Natural killer cell (primary cell): ENCODE results near the gene ATP6V1G2. TPM values are rescaled to one million over a fixed set of nuclear protein-coding genes. Genes with fewer than 3 reads are reported as not detected.
"Not testable (repeated sequence)": the region's sequence is repeated elsewhere in the genome, so short reads cannot be mapped to it uniquely, and the experiment has no call there.

Source experiments
- ATAC-seq, 3 donors: fragments of 150-1000 bp in 2 of 3; fragments of 200-7000 bp in 1 of 3; cut with Tn5 transposase; 1 replicate in 1 of 3; 2 replicates in 2 of 3; pipeline ENCODE4 v1.10.0; 2021; ENCODE audit warnings: mild to moderate bottlenecking in 2 of 3, moderate library complexity in 2 of 3
- DNase-seq, 2 donors: peaks; one replicate each; pipeline versions ENCODE4 v3.0.0 to v3.0.0-alpha.2; 2013 to 2021; ENCODE audit warnings: mixed read lengths in 1 of 2
- H3K27ac ChIP-seq: one replicate; pipeline ENCODE4 v1.5.1; 2013; ENCODE audit warnings: mild to moderate bottlenecking, low read length
- H3K27me3 ChIP-seq: one replicate; pipeline ENCODE4 v1.6.1; 2013; ENCODE audit warnings: low read length; ENCODE audit not compliant: control insufficient read depth, insufficient read depth
- H3K36me3 ChIP-seq: one replicate; pipeline ENCODE4 v1.6.1; 2013; ENCODE audit warnings: low read length; ENCODE audit not compliant: control insufficient read depth, insufficient read depth
- H3K4me1 ChIP-seq: one replicate; pipeline ENCODE4 v1.6.1; 2013; ENCODE audit warnings: low read length; ENCODE audit not compliant: control insufficient read depth, insufficient read depth
- H3K4me3 ChIP-seq: one replicate; pipeline ENCODE4 v1.5.1; 2013; ENCODE audit warnings: low read length
- H3K9me3 ChIP-seq: one replicate; pipeline ENCODE4 v1.6.1; 2013; ENCODE audit warnings: low read length; ENCODE audit not compliant: control insufficient read depth, insufficient read depth
- H3K27ac Mint-ChIP-seq, 2 donors: one replicate each; pipeline ENCODE4 v1.8.0; 2022; ENCODE audit warnings: mild to moderate bottlenecking in 2 of 2, mixed read lengths in 2 of 2, moderate library complexity in 1 of 2
- H3K27me3 Mint-ChIP-seq, 2 donors: one replicate each; pipeline ENCODE4 v1.8.0; 2022; ENCODE audit warnings: low read depth in 2 of 2, mixed read lengths in 2 of 2
- H3K36me3 Mint-ChIP-seq: one replicate; pipeline ENCODE4 v1.8.0; 2022; ENCODE audit warnings: mixed read lengths
- H3K4me1 Mint-ChIP-seq, 2 donors: one replicate each; pipeline ENCODE4 v1.8.0; 2022; ENCODE audit warnings: mixed read lengths in 2 of 2
- H3K4me3 Mint-ChIP-seq: one replicate; pipeline ENCODE4 v1.8.0; 2022; ENCODE audit warnings: mild to moderate bottlenecking, moderate library complexity, mixed read lengths
- H3K9me3 Mint-ChIP-seq, 2 donors: one replicate each; pipeline ENCODE4 v1.8.0; 2022; ENCODE audit warnings: mixed read lengths in 2 of 2
- CTCF ChIP-seq: fragments of 200-600 bp; IDR thresholded peaks from one replicate; pipeline ENCODE4 v1.8.0; 2022; ENCODE audit warnings: antibody characterized with exemption
- whole genome bisulfite sequencing: methylation state at CpG from one replicate; pipeline ENCODE4 v1.1.7; 2013; ENCODE audit warnings: missing lambda C conversion rate; ENCODE audit not compliant: insufficient coverage; 5-methylcytosine and 5-hydroxymethylcytosine counted together
- intact Hi-C: fragments of 100-400 bp; cut with micrococcal nuclease; formaldehyde crosslinking; loops from one replicate; pipeline ENCODE4 v1.14.2; 2022
- total RNA-seq, 4 donors: library from RNA; stranded (reverse); fragments of 120-200 nt in 1 of 4; gene quantifications; one replicate each; pipeline versions ENCODE4 v1.2.3 to v1.2.4, GENCODE V29; 2013 to 2022

The ATP6V1G2 gene
- total RNA-seq, 3 donors from 2014 or later (not counting 1 experiment from before 2014, with no cell fraction given): 1.0 to 2.5 (median 2.1) TPM

GRCh38 chr6:31525553-31525931 is 20.9 kb downstream of the ATP6V1G2 start:
- 84% methylated on average over 7 of the region's 8 CpGs for WGBS
- H3K4me3 Mint-ChIP-seq: no peak overlapping the region
- Histone ChIP-seq H3K27me3 (no peaks in the 10 kb centered on the region), H3K4me3 (no peak overlapping the region), H3K36me3 (peaks cover 11% of the 10 kb centered on the region), H3K27ac (no peak overlapping the region), H3K9me3 (no peaks in the 10 kb centered on the region), H3K4me1 (no peaks in the 10 kb centered on the region)
- no peaks in the 10 kb centered on the region for H3K9me3 Mint-ChIP-seq
- no peak for DNase-seq
- H3K36me3 Mint-ChIP-seq: peaks cover 3% of the 10 kb centered on the region
- peaks cover 1 to 6% of the 10 kb centered on the region in 2 donors for H3K4me1 Mint-ChIP-seq
- H3K27ac Mint-ChIP-seq: no peak overlapping the region
- no peak for TF ChIP-seq CTCF
- intact Hi-C loops: no loop called here
- no peaks in the 10 kb centered on the region for H3K27me3 Mint-ChIP-seq
- ATAC-seq: no peak

GRCh38 chr6:31521835-31522234 is 24.6 kb downstream of the ATP6V1G2 start:
- DNase-seq (no peak), ATAC-seq (no peak)
- Histone ChIP-seq H3K27me3 (peaks cover 4% of the 10 kb centered on the region), H3K9me3 (no peaks in the 10 kb centered on the region), H3K4me1 (no peaks in the 10 kb centered on the region), H3K36me3 (no peaks in the 10 kb centered on the region), H3K27ac (no peak overlapping the region), H3K4me3 (no peak overlapping the region)
- intact Hi-C loops: no loop called here
- WGBS: 86% methylated on average over 3 of the region's 3 CpGs
- TF ChIP-seq CTCF: no peak
- Mint-ChIP-seq H3K36me3 (no peaks in the 10 kb centered on the region), H3K4me3 (no peak overlapping the region), H3K9me3 (no peaks in the 10 kb centered on the region), H3K4me1 (no peaks in the 10 kb centered on the region), H3K27ac (no peak overlapping the region), H3K27me3 (no peaks in the 10 kb centered on the region)

- H3K27ac Mint-ChIP-seq: peak overlapping the region in 1 of 2 donors; percentile 25
- intact Hi-C loops: no loop called here
- H3K4me1 Mint-ChIP-seq: no peaks in the 10 kb centered on the region
- Histone ChIP-seq H3K4me3 (no peak overlapping the region), H3K9me3 (no peaks in the 10 kb centered on the region), H3K36me3 (peaks cover 20% of the 10 kb centered on the region), H3K27ac (no peak overlapping the region), H3K27me3 (peaks cover 2% of the 10 kb centered on the region), H3K4me1 (no peaks in the 10 kb centered on the region)
- no peaks in the 10 kb centered on the region for H3K36me3 Mint-ChIP-seq
- ATAC-seq: no peak
- H3K4me3 Mint-ChIP-seq: no peak overlapping the region
- no peaks in the 10 kb centered on the region for H3K9me3 Mint-ChIP-seq
- TF ChIP-seq CTCF: no peak
- no peaks in the 10 kb centered on the region for H3K27me3 Mint-ChIP-seq
- WGBS: 96% methylated on average over 4 of the region's 5 CpGs
- no peak for DNase-seq
Observed at GRCh38 chr6:31513456-31514165, 32.8 kb downstream of the ATP6V1G2 start.

GRCh38 chr6:31510007-31510406 is 36.4 kb downstream of the ATP6V1G2 start:
- H3K36me3 Mint-ChIP-seq: no peaks in the 10 kb centered on the region
- no peak overlapping the region for H3K4me3 ChIP-seq
- DNase-seq: no peak
- peaks cover 53% of the 10 kb centered on the region for H3K36me3 ChIP-seq
- peaks cover 0 to 9% of the 10 kb centered on the region in 2 donors for H3K4me1 Mint-ChIP-seq
- no peak for ATAC-seq
- H3K9me3 ChIP-seq: no peaks in the 10 kb centered on the region
- intact Hi-C loops: no loop called here
- no peaks in the 10 kb centered on the region for H3K27me3 Mint-ChIP-seq
- H3K9me3 Mint-ChIP-seq: no peaks in the 10 kb centered on the region
- no peak for TF ChIP-seq CTCF
- no peaks in the 10 kb centered on the region for H3K27me3 ChIP-seq
- whole genome bisulfite sequencing: 86% methylated on average over 4 of the region's 4 CpGs
- H3K27ac ChIP-seq: no peak overlapping the region
- H3K4me3 Mint-ChIP-seq: no peak overlapping the region
- no peaks in the 10 kb centered on the region for H3K4me1 ChIP-seq
- H3K27ac Mint-ChIP-seq: no peak overlapping the region

GRCh38 chr6:31509036-31509435 is 37.4 kb downstream of the ATP6V1G2 start:
- H3K4me3 Mint-ChIP-seq, H3K9me3 ChIP-seq, H3K27ac ChIP-seq, H3K9me3 Mint-ChIP-seq, DNase-seq, H3K4me3 ChIP-seq, H3K36me3 Mint-ChIP-seq, H3K27me3 ChIP-seq, intact Hi-C loops, ATAC-seq, H3K27me3 Mint-ChIP-seq, H3K4me1 ChIP-seq: not testable (repeated sequence)
- WGBS: 50% methylated on average over 2 of the region's 2 CpGs
- H3K4me1 Mint-ChIP-seq: peaks cover 0 to 13% of the 10 kb centered on the region in 2 donors
- H3K27ac Mint-ChIP-seq: peak overlapping the region in 1 of 2 donors; percentile 64
- H3K36me3 ChIP-seq: peaks cover 53% of the 10 kb centered on the region
